ENCODE data around the gene BTBD6.
A peak's percentile ranks its signal among the peaks of the same experiment; 100 is the strongest.
"Not testable (repeated sequence)": the region's sequence is repeated elsewhere in the genome, so short reads cannot be mapped to it uniquely, and the experiment has no call there.

BTBD6 gene

DNA sequence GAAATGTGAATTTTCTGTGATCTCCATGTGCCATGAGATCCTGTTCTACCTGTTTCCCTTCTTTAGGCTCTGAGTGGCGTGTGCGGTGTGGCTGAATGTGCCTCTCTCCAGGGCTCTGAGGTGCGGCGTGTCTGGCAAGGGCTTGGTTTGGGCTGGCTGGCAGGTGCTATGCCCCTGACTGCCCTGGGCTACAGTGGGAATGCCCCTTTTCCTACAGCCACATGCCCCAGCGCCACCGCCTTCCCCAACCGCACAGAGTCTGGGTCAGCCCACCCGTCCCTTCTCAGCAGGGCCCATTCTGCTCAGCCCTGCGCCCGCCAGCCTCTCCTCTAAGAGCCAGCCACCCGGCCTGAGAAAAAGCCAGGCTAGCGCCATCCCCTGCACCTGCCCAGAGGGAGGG, 24.7 kb downstream of the BTBD6 start:
- DNase-seq, result no peak

GRCh38 chr14:105274637-105275036, 26.3 kb downstream of the BTBD6 start:
- no peak for DNase-seq

DNA sequence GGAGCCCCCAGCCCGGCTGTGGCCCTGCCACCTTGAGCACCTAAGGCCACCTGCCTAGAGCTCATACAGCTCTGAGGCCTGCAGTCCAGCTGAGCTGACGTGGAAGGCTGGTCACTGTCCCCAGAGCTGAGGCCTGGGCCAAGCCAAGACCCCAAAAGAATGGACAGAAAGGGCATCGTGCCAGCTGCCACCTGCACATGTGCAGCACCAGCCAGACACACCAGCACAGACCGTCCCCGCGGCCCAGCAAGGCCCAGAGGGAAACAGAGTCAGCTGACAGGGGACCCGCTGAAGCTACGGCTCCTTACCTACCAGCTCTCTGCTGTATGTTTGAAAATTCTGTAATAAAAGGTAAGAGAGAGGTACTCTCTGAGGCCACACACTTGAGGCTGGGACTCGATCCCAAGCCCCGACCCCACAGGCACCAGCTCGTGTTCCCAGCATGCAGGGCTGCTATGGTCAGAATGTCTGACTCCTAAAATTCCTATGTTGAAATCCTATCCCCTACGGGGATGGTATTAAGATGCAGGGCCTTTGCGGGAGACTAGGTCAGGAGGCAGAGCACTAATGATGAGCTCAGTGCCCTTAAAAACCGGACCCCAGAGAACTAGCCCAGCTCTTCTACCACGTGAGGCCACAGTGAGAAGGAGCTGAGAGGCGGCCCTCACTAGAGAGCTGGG, 27.1 kb downstream of the BTBD6 start:
- DNase-seq, result no peak

- not testable (repeated sequence) for DNase-seq
These were observed 29.1 kb downstream of the BTBD6 start for GRCh38 chr14:105277448-105277847.

GRCh38 chr14:105279642-105280361, 31.5 kb downstream of the BTBD6 start:
- no peak for DNase-seq

GRCh38 chr14:105280525-105280924, 32.2 kb downstream of the BTBD6 start:
- DNase-seq, result no peak

GRCh38 chr14:105281371-105282097, 33.2 kb downstream of the BTBD6 start:
- DNase-seq, result peak; percentile 60

- no peak for DNase-seq
These were observed 33.9 kb downstream of the BTBD6 start for GRCh38 chr14:105282098-105282725.

DNA sequence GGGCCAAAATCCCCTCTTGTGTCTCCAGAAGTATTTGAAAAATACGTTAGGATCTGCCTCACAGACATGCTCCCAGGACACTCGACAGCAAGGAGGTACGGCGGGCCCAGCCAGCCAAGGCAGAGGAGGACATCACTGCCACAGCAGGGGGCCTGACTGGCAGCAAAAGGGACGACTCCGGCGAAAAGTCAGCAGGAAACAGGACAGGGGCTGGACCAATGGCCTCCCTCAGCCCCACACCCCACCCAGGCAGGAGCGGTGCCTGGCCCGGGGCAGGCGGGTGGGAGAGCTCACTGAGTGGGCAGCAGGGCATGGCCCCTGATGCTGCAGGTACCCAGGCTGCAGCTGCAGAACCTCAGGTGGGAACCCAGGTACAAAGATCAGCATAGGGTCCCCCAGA, 34.7 kb downstream of the BTBD6 start:
- no peak for DNase-seq

DNA sequence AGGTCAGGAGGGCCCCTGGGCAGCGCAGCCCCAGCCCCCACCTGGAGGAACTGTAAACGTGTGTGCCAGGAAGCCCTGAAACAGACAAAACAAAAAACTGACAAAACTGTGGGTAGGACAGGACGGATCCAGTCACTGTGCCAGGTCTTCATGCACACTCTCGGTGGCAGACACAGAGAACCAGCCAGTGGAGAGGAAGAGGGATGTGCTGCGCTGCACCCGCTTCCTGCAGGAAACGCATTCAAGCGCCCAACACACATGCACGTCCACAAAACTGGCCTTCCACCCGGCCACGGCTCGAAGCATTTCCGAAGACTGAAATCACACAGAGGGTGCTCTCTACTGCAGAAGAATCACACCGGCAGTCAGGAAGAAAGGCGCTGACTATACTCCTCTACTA, 35.6 kb downstream of the BTBD6 start:
- no peak for DNase-seq

DNA sequence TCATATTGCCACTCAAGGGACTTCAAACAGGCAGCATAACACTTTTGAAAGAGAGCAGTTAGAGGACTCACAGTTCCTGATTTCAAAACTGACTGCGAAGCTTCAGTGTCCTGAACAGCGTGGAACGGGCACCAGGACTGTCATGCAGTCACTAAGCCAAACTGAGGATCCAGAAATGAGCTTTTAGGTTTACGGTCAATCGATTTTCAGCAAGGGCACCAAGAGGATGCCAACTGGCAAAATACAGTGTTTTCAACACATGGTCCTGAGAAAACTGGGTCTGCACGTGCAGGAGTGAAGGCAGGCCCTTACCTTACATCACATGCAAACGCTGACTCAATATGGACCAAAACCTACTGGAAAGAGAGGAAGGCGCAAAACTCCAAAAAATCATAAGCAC, 36.8 kb downstream of the BTBD6 start:
- DNase-seq, result no peak

- DNase-seq, result no peak
These were observed 38.4 kb downstream of the BTBD6 start for GRCh38 chr14:105286759-105287144.

- DNase-seq, result no peak
These were observed 39.1 kb downstream of the BTBD6 start for GRCh38 chr14:105287249-105288102.

GRCh38 chr14:105288936-105289335, 40.6 kb downstream of the BTBD6 start:
- DNase-seq, result not testable (repeated sequence)

DNA sequence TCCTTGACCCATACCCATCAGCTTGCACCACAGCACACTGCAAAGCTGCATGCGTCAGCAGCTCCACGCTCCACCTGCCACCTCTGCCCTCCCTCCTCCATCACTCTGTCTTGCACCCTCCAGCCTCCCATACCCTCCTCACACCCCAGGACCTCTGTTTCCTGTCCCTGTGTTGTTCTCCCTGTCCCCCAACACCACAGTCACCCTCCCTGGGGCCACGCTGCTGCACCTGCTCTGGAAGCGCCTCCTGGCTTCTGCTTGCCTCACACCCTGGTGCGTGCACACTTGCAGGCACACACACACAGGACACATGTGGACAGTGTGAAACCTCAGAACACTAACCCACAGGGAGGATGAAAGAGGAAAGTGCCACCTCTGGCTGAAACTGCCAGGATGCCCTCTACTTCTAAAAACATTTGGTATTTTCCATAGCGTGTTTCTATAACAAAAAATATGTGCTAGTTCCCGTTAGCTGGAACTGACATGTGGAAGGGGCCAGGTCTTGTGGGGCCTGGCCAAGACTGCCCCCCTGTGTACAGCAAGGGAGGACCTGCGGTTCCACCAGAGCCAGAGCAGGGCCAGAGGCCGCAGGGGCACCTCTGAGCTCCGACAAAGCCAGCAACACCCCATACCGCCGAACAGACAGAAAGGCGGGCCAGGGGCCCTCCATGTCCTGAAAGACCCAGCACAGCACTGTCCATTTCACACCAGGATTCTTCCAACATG, 42.5 kb downstream of the BTBD6 start:
- DNase-seq, result no peak

- DNase-seq, result no peak
These were observed 44.7 kb downstream of the BTBD6 start for GRCh38 chr14:105292826-105293711.

- DNase-seq, result peak; percentile 61
These were observed 45.8 kb downstream of the BTBD6 start for GRCh38 chr14:105294142-105294597.

- not testable (repeated sequence) for DNase-seq
These were observed 49.0 kb downstream of the BTBD6 start for GRCh38 chr14:105297311-105297710.

GRCh38 chr14:105299654-105300541, 51.6 kb downstream of the BTBD6 start:
- no peak for DNase-seq

Measured in right hindlimb (tissue), 1 donor.